Large intestine (tissue), 3 donors: ENCODE results near the gene MGAT4A. TPM values are rescaled to one million over a fixed set of nuclear protein-coding genes. Genes with fewer than 3 reads are reported as not detected.
A peak's percentile ranks its signal among the peaks of the same experiment; 100 is the strongest.
"Not testable (repeated sequence)": the region's sequence is repeated elsewhere in the genome, so short reads cannot be mapped to it uniquely, and the experiment has no call there.

Experiments used
- DNase-seq, 2 donors: peaks; one replicate each; pipeline versions ENCODE4 v3.0.0 to v3.0.0-alpha.2; 2013
- H3K27ac ChIP-seq: one replicate; pipeline ENCODE4 v1.5.1; 2013; ENCODE audit warnings: low read length
- H3K27me3 ChIP-seq: 2 replicates; pipeline ENCODE4 v1.6.1; 2013; ENCODE audit warnings: low read length; ENCODE audit not compliant: control insufficient read depth, insufficient read depth
- H3K36me3 ChIP-seq: 2 replicates; pipeline ENCODE4 v1.6.1; 2013; ENCODE audit warnings: low read length; ENCODE audit not compliant: control insufficient read depth, insufficient read depth
- H3K4me1 ChIP-seq: one replicate; pipeline ENCODE4 v1.6.1; 2013; ENCODE audit warnings: low read length; ENCODE audit not compliant: control insufficient read depth, insufficient read depth
- H3K4me3 ChIP-seq: one replicate; pipeline ENCODE4 v1.5.1; 2013; ENCODE audit warnings: low read length
- H3K9me3 ChIP-seq: one replicate; pipeline ENCODE4 v1.6.1; 2013; ENCODE audit warnings: mild to moderate bottlenecking, low read depth, low read length, moderate library complexity; ENCODE audit not compliant: control insufficient read depth
- WGBS: methylation state at CpG from one replicate; pipeline ENCODE4 v1.1.5; 2013; ENCODE audit warnings: low lambda C conversion rate; ENCODE audit not compliant: insufficient coverage; 5-methylcytosine and 5-hydroxymethylcytosine counted together
- polyA plus RNA-seq: library from polyadenylated mRNA; unstranded; fragments of 120-200 nt; gene quantifications from one replicate; pipeline ENCODE4 v1.2.1, GENCODE V29; 2013

MGAT4A gene
- polyA plus RNA-seq, 1 donor, result 37.5 TPM

DNA sequence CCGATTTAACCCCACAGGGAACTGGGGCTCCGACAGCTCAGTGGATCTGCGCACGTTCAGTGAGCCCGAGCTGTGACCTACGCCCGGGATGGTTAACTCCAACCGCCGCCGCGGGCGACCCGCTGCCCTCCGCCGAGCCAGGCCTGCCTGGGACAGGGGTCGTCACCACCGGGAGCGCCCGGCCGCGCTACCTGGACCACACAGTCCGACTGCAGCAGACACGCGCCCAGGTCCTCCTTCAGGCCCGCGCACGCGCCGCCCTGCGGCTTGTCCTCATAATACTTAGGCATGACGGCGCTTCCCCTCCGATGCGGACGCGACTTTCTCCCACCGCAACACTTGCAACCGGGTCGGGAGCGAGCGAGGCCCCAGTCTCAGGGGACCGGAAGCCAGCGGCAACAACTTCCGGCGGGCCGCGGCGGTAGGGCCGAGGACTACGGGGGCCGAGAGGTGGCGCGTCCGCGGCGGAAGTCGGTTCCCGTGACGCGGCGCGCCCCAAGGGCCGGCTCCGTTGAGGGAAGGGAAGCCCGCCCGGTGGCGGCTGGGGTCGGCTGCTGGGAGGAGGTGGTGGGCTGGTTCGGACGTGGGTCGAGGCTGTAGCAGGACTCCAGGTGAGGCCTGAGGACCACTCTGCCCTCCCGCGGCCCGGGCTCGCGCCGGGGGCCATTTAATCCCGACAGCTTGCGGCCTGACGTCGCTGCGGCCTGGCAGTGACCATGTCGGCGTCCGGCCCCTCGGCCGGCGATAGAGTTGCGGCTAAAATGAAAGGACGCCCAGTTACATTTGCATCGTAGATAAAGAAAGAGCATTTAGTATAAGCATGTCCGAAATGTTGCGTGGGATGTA lies 122.6 kb downstream of the MGAT4A start, which contains the start of the genes COA5 and UNC50:
Gene COA5, minus strand, starts transcription at position 397 of the 846 bp plus-strand sequence. Its CDS starts 107 bp downstream, at position 290.
Gene UNC50, plus strand, starts transcription at position 474 of the 846 bp plus-strand sequence. CDS start 1,171 bp downstream, outside the sequence.
- Histone ChIP-seq H3K9me3 (no peaks in the 10 kb centered on the region), H3K4me3 (peak within 1 kb of the TSS; percentile 81), H3K27ac (peak within 1 kb of the TSS; percentile 89), H3K4me1 (peaks cover 19% of the 10 kb centered on the region), H3K27me3 (no peaks in the 10 kb centered on the region), H3K36me3 (peaks cover 18% of the 10 kb centered on the region)
- peak; percentile 88 to 94 for DNase-seq
- WGBS, result no CpG with 5 or more reads among the region's 93 CpGs

DNA sequence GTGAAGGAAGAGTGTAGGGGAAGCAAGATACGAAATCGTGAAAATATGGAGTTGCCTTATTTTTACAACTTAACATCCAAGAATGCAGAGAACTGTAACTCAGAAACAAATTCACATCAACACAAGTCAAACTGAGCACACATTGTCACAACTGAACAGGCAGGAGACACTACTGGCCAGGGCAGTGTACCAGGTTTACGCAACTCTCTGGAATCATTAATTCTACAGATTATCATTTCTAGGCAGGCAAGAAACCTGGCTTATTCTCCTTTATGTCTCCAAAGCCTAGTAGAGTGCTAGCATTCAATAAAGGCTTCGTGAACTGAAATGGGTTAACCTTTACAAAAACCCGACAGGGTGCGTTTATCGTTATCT lies 123.2 kb downstream of the MGAT4A start:
- 0% methylated on average over 2 of the region's 7 CpGs for WGBS
- H3K4me1 ChIP-seq, result peaks cover 19% of the 10 kb centered on the region
- peak overlapping the region; percentile 81 for H3K4me3 ChIP-seq
- H3K36me3 ChIP-seq, result peaks cover 18% of the 10 kb centered on the region
- H3K27me3 ChIP-seq, result no peaks in the 10 kb centered on the region
- peak overlapping the region; percentile 89 for H3K27ac ChIP-seq
- no peaks in the 10 kb centered on the region for H3K9me3 ChIP-seq
- DNase-seq, result peak in 1 of 2 donors; percentile 7

DNA sequence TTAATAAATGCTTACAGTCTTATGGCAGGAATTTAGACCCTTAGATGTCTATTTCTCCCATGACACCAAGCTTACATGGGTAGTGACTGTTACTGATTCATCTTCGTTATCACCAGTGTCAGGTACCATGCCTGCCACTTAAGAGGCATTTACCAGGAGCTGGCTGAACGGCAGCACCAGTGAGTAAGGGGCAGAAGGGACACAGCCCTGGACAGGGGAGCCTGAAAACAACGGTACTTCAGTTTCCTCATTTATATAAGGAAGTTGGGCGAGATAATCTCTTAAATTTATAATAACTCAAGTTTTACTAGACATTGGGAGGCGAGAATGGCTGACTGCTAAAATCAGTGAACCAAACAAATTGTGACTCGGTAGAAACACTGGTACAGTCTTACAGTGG lies 123.8 kb downstream of the MGAT4A start:
- Histone ChIP-seq H3K4me1 (peaks cover 19% of the 10 kb centered on the region), H3K4me3 (peak overlapping the region; percentile 81), H3K9me3 (no peaks in the 10 kb centered on the region), H3K27me3 (no peaks in the 10 kb centered on the region), H3K36me3 (peaks cover 20% of the 10 kb centered on the region), H3K27ac (no peak overlapping the region)
- WGBS, result no CpG with 5 or more reads among the region's 6 CpGs
- DNase-seq, result no peak

DNA sequence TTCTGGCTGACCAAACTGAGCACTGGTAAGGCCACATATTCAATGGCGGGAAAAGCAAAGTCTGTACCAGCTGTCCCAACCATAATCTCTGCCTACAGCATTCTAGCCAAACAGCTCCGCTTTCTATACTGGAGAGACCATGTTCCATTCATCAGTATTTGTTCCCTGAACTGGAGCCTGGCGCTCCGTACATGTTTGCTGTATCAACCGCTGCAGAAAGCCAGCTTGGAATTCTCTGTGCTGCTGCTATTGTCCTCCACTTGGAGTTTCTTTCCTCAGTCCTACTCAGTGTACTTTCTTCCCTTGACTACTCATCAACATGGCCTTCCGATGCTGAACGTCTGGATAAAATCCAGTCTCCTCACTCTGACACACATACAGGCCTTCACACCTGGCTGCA lies 124.5 kb downstream of the MGAT4A start:
- Histone ChIP-seq H3K36me3 (peaks cover 24% of the 10 kb centered on the region), H3K4me3 (no peak overlapping the region), H3K27me3 (no peaks in the 10 kb centered on the region), H3K27ac (no peak overlapping the region), H3K9me3 (no peaks in the 10 kb centered on the region), H3K4me1 (peaks cover 18% of the 10 kb centered on the region)
- WGBS, result no CpG with 5 or more reads among the region's 7 CpGs
- DNase-seq, result no peak

DNA sequence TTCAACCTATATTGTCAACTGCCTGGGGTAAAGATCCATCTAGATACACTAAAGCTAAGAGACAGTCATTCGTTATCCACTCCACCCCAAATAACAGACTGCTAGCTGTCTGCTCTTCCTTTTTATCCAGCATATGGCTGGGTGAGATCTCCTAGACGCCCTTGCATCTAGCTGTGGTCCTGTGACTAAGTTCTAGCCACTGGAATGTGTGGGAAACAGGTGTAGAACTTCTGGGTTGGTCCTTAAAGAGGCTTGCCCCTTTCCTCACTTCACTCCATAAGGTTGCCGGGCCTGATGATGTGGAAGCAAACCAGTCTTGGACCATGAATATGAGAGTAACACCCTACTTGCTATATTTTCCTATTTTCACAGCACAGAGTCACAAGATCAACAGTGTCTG lies 125.9 kb downstream of the MGAT4A start:
- H3K4me3 ChIP-seq, result no peak overlapping the region
- no peak overlapping the region for H3K27ac ChIP-seq
- no peak for DNase-seq
- no peaks in the 10 kb centered on the region for H3K27me3 ChIP-seq
- WGBS, result no CpG with 5 or more reads among the region's 3 CpGs
- no peaks in the 10 kb centered on the region for H3K9me3 ChIP-seq
- H3K36me3 ChIP-seq, result peaks cover 26% of the 10 kb centered on the region
- peaks cover 15% of the 10 kb centered on the region for H3K4me1 ChIP-seq

DNA sequence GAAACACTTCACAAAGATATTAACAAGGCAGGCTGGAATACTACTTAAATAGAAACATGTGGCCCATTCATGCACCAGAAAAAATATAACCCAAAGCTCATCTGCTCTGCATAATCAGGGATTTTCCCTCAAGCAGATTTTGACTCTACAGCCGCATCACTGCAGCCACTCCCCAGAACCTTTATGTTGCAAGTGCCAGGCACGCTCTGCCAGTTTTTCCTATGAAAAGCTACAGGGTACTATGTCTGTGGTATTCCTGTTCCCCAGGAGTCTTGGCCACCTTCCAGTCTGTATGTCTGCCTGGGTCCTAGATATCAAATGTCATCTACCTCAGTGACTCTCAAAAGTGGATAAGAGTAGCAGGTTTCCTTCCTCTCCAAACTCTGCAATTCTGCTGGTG lies 126.4 kb downstream of the MGAT4A start:
- H3K9me3 ChIP-seq, result no peaks in the 10 kb centered on the region
- H3K27ac ChIP-seq, result no peak overlapping the region
- no peaks in the 10 kb centered on the region for H3K27me3 ChIP-seq
- WGBS, result no CpG with 5 or more reads among the region's 2 CpGs
- H3K4me3 ChIP-seq, result no peak overlapping the region
- peaks cover 30% of the 10 kb centered on the region for H3K36me3 ChIP-seq
- peaks cover 12% of the 10 kb centered on the region for H3K4me1 ChIP-seq
- DNase-seq, result no peak

DNA sequence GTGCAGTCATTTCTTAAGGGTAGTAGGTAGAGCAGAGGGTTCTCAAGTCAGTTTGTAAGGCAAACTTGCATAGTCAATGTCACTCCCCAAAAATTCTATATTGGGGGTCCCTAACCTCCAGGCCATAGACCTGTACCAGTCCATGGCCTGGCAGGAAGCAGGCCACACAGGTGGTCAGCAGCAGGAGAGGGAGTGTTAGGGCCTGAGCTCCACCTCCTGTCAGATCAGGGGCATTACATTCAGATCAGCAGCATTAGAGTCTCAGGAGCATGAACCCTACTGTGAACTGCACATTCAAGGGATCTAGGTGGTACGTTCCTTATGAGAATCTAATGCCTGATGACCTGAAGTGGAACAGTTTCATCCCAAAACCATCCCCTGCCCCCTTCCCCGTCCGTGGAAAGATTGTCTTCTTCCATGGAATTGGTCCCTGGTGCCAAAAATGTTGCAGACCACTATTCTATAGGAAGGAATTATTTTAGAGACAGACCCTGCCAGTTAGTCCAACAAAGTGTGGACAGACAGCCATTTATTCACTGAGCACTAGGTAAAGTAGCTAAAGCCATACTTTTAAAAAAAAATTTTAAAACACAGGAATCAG lies 129.3 kb downstream of the MGAT4A start:
- DNase-seq, result peak; percentile 8 to 26
- H3K27me3 ChIP-seq, result no peaks in the 10 kb centered on the region
- no peaks in the 10 kb centered on the region for H3K9me3 ChIP-seq
- peaks cover 45% of the 10 kb centered on the region for H3K36me3 ChIP-seq
- H3K4me1 ChIP-seq, result peaks cover 2% of the 10 kb centered on the region
- no peak overlapping the region for H3K4me3 ChIP-seq
- no peak overlapping the region for H3K27ac ChIP-seq
- WGBS, result 80% methylated on average over 1 of the region's 3 CpGs

DNA sequence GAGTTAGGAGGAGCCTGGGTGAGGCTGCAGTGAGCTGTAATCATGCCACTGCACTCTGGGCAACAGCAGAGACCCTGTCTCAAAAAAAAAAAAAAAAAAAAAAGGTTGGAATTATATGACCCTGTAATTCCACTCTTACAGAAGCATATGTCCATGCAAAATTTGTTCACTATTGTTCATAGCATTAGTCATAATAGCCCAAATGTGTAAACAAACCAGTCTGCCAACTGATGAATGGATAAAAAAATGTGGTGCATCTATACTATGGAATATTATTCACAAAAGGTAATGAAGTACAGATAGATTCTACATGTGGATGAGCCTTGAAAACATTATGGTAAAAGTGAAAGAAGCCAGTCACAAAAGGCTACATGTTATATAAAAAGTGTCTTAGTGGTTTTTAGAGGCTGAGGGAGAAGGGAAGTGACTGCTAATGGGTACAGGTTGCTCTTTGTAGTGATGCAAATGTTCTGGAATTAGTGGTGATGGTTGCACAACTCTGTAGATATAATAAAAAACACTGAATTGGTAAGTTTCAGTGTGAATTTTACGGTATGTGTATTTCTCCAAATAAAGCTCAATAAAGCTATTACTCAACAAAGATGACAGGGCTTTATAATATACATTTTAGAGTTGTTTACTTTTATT lies 132.0 kb downstream of the MGAT4A start:
- H3K4me3 ChIP-seq, result no peak overlapping the region
- no peaks in the 10 kb centered on the region for H3K9me3 ChIP-seq
- no peaks in the 10 kb centered on the region for H3K4me1 ChIP-seq
- H3K36me3 ChIP-seq, result peaks cover 48% of the 10 kb centered on the region
- DNase-seq, result no peak
- H3K27ac ChIP-seq, result no peak overlapping the region
- no peaks in the 10 kb centered on the region for H3K27me3 ChIP-seq
- WGBS, result 100% methylated on average over 1 of the region's 1 CpG

DNA sequence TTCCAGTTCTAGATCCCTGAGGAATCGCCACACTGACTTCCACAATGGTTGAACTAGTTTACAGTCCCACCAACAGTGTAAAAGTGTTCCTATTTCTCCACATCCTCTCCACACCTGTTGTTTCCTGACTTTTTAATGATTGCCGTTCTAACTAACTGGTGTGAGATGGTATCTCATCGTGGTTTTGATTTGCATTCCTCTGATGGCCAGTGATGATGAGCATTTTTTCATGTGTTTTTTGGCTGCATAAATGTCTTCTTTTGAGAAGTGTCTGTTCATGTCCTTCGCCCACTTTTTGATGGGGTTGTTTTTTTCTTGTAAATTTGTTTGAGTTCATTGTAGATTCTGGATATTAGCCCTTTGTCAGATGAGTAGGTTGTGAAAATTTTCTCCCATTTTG lies 136.3 kb downstream of the MGAT4A start:
- WGBS, result no CpG with 5 or more reads among the region's 4 CpGs
- H3K27me3 ChIP-seq, H3K9me3 ChIP-seq, H3K4me1 ChIP-seq, H3K4me3 ChIP-seq, DNase-seq, H3K27ac ChIP-seq: not testable (repeated sequence)
- H3K36me3 ChIP-seq, result peaks cover 20% of the 10 kb centered on the region

DNA sequence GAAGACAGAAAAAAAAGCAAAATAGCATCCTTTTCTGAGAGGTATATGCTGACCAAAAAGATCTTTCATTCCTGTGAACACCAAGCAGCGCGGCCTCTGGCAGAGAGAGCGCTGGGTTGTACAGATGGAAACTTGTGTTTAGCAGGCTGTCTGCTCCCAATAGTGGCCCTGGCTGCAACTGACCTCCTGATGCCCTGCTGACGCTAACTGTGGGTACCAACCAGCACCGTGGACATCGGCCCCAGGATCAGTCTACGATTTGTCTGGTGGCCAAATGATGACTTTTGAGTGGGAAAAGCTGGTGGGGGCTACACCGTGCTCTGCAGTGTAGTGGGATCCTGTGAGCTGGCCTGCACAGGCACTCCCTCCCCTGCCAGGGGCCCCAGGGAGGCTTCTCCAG lies 138.4 kb downstream of the MGAT4A start:
- Histone ChIP-seq H3K27ac (no peak overlapping the region), H3K36me3 (peaks cover 8% of the 10 kb centered on the region), H3K27me3 (no peaks in the 10 kb centered on the region), H3K9me3 (no peaks in the 10 kb centered on the region), H3K4me1 (no peaks in the 10 kb centered on the region), H3K4me3 (no peak overlapping the region)
- no CpG with 5 or more reads among the region's 8 CpGs for WGBS
- no peak for DNase-seq
